ENCODE measurements around the gene NAT10.

The NAT10 gene

DNA sequence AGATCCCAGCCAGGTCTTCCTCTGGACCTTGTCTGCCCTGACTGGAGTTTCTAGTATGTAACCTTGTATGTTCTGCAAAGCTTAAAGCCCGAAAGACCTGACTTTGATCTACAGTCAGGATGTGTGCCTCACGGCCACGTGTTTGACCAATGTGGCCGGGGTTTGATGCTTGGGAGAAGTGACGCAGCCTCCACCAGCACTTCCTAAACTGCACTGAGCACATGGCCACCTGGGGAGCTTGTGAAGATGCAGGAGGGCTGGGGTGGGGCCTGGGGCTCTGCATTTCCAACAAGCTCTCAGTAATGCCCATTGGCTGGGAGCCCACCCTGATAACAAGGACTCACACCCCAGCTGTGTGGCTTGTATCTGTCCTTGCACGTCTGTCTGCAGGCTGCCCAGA lies 53.2 kb downstream of the NAT10 start:
- TF ChIP-seq EZH2phosphoT487 (conservative IDR thresholded peaks at IDR 0.05; ENCODE audit: low read length) = no peak
- TF ChIP-seq, protein P1, sequence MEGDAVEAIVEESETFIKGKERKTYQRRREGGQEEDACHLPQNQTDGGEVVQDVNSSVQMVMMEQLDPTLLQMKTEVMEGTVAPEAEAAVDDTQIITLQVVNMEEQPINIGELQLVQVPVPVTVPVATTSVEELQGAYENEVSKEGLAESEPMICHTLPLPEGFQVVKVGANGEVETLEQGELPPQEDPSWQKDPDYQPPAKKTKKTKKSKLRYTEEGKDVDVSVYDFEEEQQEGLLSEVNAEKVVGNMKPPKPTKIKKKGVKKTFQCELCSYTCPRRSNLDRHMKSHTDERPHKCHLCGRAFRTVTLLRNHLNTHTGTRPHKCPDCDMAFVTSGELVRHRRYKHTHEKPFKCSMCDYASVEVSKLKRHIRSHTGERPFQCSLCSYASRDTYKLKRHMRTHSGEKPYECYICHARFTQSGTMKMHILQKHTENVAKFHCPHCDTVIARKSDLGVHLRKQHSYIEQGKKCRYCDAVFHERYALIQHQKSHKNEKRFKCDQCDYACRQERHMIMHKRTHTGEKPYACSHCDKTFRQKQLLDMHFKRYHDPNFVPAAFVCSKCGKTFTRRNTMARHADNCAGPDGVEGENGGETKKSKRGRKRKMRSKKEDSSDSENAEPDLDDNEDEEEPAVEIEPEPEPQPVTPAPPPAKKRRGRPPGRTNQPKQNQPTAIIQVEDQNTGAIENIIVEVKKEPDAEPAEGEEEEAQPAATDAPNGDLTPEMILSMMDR (IDR thresholded peaks at IDR 0.05; ENCODE audit: insufficient read depth, low read length, poor library complexity, severe bottlenecking) = no peak
- H3K27me3 ChIP-seq (ENCODE audit: low read length) = no peaks in the 10 kb centered on the region
- H4K20me1 ChIP-seq (ENCODE audit: low read depth, low read length) = no peaks in the 10 kb centered on the region
- H3K9me2 ChIP-seq (replicated peaks; ENCODE audit: insufficient read depth, low read length) = no peaks in the 10 kb centered on the region
- no peak overlapping the region for H2AFZ ChIP-seq (ENCODE audit: low read depth, low read length, severe bottlenecking)
- no peak overlapping the region for H3K27ac ChIP-seq (ENCODE audit: low read depth, low read length)
- no peaks in the 10 kb centered on the region for H3F3A ChIP-seq (ENCODE audit: insufficient read depth)
- no peak overlapping the region for H3K9ac ChIP-seq (ENCODE audit: low read length)
- no peaks in the 10 kb centered on the region for H3K9me3 ChIP-seq (ENCODE audit: insufficient read depth, low read length)
- H3K36me3 ChIP-seq (ENCODE audit: low read length) = no peaks in the 10 kb centered on the region
- H3K79me2 ChIP-seq (ENCODE audit: insufficient read depth, low read length) = no peaks in the 10 kb centered on the region
- no peak overlapping the region for H3K4me2 ChIP-seq (ENCODE audit: low read depth, low read length, poor library complexity, severe bottlenecking)
- H3K4me3 ChIP-seq (ENCODE audit: insufficient read depth, low read length, poor library complexity, severe bottlenecking) = no peak overlapping the region

DNA sequence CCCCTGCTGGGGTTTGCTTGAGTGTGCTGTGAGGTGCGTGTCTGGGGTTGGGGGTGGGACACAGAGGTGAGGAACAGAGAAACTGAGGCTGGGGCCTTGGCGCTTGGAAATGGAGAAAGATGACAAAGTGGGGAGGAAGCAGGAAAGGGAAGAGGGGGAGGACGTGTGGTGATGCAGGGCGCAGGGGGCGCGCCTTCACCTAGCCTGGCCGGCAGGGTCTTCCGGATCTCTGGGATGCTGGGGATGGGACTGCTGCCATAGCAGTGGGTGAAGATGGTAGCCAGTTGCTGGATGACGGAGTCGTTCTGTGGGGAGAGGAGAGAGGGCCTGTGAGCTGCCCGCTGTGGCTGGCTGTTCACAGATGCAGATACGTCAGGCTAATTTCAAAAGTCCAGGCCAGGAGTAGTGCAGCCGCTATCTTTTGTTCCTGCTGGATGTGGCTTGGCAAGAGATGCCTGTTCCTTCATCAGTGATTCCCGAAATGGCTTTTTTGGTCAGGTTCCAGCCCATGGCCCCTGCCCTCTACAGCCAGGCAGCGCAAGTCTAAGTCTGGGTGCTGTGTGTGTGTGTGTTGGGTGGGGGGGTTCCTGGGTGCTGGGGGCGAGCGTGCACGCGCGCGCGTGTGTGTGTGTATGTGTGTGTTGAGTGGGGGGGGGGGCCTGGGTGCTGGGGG lies 54.8 kb downstream of the NAT10 start:
- no peak overlapping the region for H3K27ac ChIP-seq (ENCODE audit: low read depth, low read length)
- H3K79me2 ChIP-seq (ENCODE audit: insufficient read depth, low read length) = no peaks in the 10 kb centered on the region
- no peaks in the 10 kb centered on the region for H3K27me3 ChIP-seq (ENCODE audit: low read length)
- no peak overlapping the region for H3K4me3 ChIP-seq (ENCODE audit: insufficient read depth, low read length, poor library complexity, severe bottlenecking)
- H2AFZ ChIP-seq (ENCODE audit: low read depth, low read length, severe bottlenecking) = no peak overlapping the region
- H3K4me2 ChIP-seq (ENCODE audit: low read depth, low read length, poor library complexity, severe bottlenecking) = no peak overlapping the region
- H3K9me2 ChIP-seq (replicated peaks; ENCODE audit: insufficient read depth, low read length) = no peaks in the 10 kb centered on the region
- H3K36me3 ChIP-seq (ENCODE audit: low read length) = no peaks in the 10 kb centered on the region
- H3K9ac ChIP-seq (ENCODE audit: low read length) = no peak overlapping the region
- TF ChIP-seq, protein P1 (IDR thresholded peaks at IDR 0.05; ENCODE audit: insufficient read depth, low read length, poor library complexity, severe bottlenecking) = no peak
- TF ChIP-seq EZH2phosphoT487 (conservative IDR thresholded peaks at IDR 0.05; ENCODE audit: low read length) = no peak
- H3K9me3 ChIP-seq (ENCODE audit: insufficient read depth, low read length) = no peaks in the 10 kb centered on the region
- no peaks in the 10 kb centered on the region for H4K20me1 ChIP-seq (ENCODE audit: low read depth, low read length)
- H3F3A ChIP-seq (ENCODE audit: insufficient read depth) = no peaks in the 10 kb centered on the region

DNA sequence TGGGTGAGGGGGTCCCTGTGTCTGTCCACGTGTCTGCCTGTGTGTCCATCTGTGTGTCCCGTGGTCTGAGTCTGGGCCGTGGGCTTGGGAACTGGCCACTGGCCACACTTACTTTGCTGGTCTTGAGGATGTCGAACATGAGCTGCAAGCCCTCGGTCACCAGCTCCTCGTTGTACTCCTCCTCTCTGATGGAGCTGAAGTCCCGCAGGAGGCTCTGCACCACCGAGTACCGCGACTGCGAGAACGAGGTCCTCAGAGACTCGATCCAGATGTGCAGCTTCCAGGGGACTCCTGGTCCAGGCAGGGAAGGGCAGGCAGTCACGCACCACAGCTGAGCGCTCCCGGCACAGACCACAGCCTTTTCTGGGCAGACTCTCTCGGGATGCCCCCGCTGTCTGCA lies 55.4 kb downstream of the NAT10 start:
- H3K36me3 ChIP-seq (ENCODE audit: low read length) = no peaks in the 10 kb centered on the region
- no peaks in the 10 kb centered on the region for H3K9me2 ChIP-seq (replicated peaks; ENCODE audit: insufficient read depth, low read length)
- no peaks in the 10 kb centered on the region for H3K27me3 ChIP-seq (ENCODE audit: low read length)
- no peak overlapping the region for H2AFZ ChIP-seq (ENCODE audit: low read depth, low read length, severe bottlenecking)
- no peak overlapping the region for H3K4me2 ChIP-seq (ENCODE audit: low read depth, low read length, poor library complexity, severe bottlenecking)
- no peaks in the 10 kb centered on the region for H3F3A ChIP-seq (ENCODE audit: insufficient read depth)
- no peak overlapping the region for H3K27ac ChIP-seq (ENCODE audit: low read depth, low read length)
- TF ChIP-seq, protein P1 (IDR thresholded peaks at IDR 0.05; ENCODE audit: insufficient read depth, low read length, poor library complexity, severe bottlenecking) = no peak
- TF ChIP-seq EZH2phosphoT487 (conservative IDR thresholded peaks at IDR 0.05; ENCODE audit: low read length) = no peak
- H3K9me3 ChIP-seq (ENCODE audit: insufficient read depth, low read length) = no peaks in the 10 kb centered on the region
- H3K4me3 ChIP-seq (ENCODE audit: insufficient read depth, low read length, poor library complexity, severe bottlenecking) = no peak overlapping the region
- H3K79me2 ChIP-seq (ENCODE audit: insufficient read depth, low read length) = no peaks in the 10 kb centered on the region
- H4K20me1 ChIP-seq (ENCODE audit: low read depth, low read length) = no peaks in the 10 kb centered on the region
- no peak overlapping the region for H3K9ac ChIP-seq (ENCODE audit: low read length)
